ENCODE results near the gene SH2B2. TPM values are rescaled to one million over a fixed set of nuclear protein-coding genes. Genes with fewer than 3 reads are reported as not detected.
"Not testable (repeated sequence)": the region's sequence is repeated elsewhere in the genome, so short reads cannot be mapped to it uniquely, and the experiment has no call there.

SH2B2 gene
- total RNA-seq, 2 donors from 2014 or later: 7.7 to 22.3 TPM

DNA sequence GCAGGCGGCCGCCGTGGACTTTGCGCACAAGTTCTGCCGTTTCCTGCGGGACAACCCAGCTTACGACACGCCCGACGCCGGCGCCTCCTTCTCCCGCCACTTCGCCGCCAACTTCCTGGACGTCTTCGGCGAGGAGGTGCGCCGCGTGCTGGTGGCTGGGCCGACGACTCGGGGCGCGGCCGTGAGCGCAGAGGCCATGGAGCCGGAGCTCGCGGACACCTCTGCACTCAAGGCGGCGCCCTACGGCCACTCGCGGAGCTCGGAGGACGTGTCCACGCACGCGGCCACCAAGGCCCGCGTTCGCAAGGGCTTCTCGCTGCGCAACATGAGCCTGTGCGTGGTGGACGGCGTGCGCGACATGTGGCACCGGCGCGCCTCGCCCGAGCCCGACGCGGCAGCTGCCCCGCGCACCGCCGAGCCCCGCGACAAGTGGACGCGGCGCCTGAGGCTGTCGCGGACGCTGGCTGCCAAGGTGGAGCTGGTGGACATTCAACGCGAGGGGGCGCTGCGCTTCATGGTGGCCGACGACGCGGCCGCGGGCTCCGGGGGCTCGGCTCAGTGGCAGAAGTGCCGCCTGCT, 14.1 kb downstream of the SH2B2 start:
- DNase-seq (ENCODE audit: low spot score): no peak
- H3K27me3 ChIP-seq (replicated peaks; ENCODE audit: insufficient read depth): no peaks in the 10 kb centered on the region
- H3K4me1 ChIP-seq (replicated peaks): no peaks in the 10 kb centered on the region
- TF ChIP-seq POLR2AphosphoS5 (IDR thresholded peaks at IDR 0.05) (no peak), POLR2A (IDR thresholded peaks at IDR 0.05) (no peak)
- TF ChIP-seq, protein P1, sequence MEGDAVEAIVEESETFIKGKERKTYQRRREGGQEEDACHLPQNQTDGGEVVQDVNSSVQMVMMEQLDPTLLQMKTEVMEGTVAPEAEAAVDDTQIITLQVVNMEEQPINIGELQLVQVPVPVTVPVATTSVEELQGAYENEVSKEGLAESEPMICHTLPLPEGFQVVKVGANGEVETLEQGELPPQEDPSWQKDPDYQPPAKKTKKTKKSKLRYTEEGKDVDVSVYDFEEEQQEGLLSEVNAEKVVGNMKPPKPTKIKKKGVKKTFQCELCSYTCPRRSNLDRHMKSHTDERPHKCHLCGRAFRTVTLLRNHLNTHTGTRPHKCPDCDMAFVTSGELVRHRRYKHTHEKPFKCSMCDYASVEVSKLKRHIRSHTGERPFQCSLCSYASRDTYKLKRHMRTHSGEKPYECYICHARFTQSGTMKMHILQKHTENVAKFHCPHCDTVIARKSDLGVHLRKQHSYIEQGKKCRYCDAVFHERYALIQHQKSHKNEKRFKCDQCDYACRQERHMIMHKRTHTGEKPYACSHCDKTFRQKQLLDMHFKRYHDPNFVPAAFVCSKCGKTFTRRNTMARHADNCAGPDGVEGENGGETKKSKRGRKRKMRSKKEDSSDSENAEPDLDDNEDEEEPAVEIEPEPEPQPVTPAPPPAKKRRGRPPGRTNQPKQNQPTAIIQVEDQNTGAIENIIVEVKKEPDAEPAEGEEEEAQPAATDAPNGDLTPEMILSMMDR (IDR thresholded peaks at IDR 0.05): no peak
- intact Hi-C loops (cut with DNase I): no loop called here
- no peaks in the 10 kb centered on the region for H3K9me3 ChIP-seq
- H3K27ac ChIP-seq: no peak overlapping the region
- no peaks in the 10 kb centered on the region for H3K36me3 ChIP-seq
- WGBS: 53% methylated on average over 82 of the region's 84 CpGs
- H3K4me3 ChIP-seq: no peak overlapping the region

DNA sequence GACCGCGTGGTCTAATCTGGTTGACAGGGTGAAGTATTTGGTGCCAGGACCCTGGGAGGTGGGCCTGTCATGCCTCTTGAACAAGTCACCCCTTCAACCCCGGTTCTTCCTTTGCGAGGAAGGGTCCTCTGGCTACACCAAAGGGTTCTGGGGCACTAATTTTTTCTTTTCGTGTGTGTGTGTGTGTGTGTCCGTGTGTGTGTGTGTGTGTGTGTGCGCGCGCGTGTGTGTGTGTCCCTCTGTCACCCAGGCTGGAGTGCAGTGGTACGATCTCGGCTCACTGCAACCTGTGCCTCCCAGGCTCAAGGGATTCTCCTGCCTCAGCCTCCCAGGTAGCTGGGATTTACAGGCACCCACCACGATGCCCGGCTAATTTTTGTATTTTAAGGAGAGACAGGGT, 14.7 kb downstream of the SH2B2 start:
- H3K27ac ChIP-seq; intact Hi-C loops (cut with DNase I); DNase-seq (ENCODE audit: low spot score); H3K27me3 ChIP-seq (replicated peaks; ENCODE audit: insufficient read depth); H3K4me3 ChIP-seq; H3K9me3 ChIP-seq; H3K4me1 ChIP-seq (replicated peaks); H3K36me3 ChIP-seq: not testable (repeated sequence)
- 96% methylated on average over 13 of the region's 14 CpGs for WGBS

DNA sequence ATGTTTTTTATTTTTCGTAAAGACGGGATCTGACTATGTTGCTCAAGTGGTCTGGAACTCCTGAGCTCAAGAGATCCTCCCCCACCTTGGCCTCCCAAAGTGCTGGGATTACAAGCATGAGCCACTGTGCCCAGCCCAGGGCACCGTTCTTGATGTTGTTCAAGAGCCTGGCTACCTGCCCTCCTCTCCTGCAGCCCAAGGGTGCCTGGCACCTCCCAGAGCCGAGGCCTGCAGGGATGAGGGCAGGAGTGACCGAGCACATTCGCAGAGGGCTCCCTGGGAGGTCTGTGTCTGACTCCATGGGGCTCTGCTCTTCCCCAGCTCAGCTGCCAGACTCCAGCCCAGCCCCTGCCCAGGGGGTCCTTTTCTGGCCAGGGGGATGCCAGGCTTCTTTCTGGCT, 15.4 kb downstream of the SH2B2 start:
- 95% methylated on average over 6 of the region's 6 CpGs for WGBS
- no peak overlapping the region for H3K27ac ChIP-seq
- no peaks in the 10 kb centered on the region for H3K9me3 ChIP-seq
- intact Hi-C loops (cut with DNase I): no loop called here
- H3K27me3 ChIP-seq (replicated peaks; ENCODE audit: insufficient read depth): no peaks in the 10 kb centered on the region
- H3K4me1 ChIP-seq (replicated peaks): peaks cover under 1% of the 10 kb centered on the region
- no peak for DNase-seq (ENCODE audit: low spot score)
- no peaks in the 10 kb centered on the region for H3K36me3 ChIP-seq
- H3K4me3 ChIP-seq: no peak overlapping the region
- no peak for TF ChIP-seq POLR2A (IDR thresholded peaks at IDR 0.05)
- TF ChIP-seq, protein P1 (IDR thresholded peaks at IDR 0.05): no peak
- TF ChIP-seq POLR2AphosphoS5 (IDR thresholded peaks at IDR 0.05): no peak

DNA sequence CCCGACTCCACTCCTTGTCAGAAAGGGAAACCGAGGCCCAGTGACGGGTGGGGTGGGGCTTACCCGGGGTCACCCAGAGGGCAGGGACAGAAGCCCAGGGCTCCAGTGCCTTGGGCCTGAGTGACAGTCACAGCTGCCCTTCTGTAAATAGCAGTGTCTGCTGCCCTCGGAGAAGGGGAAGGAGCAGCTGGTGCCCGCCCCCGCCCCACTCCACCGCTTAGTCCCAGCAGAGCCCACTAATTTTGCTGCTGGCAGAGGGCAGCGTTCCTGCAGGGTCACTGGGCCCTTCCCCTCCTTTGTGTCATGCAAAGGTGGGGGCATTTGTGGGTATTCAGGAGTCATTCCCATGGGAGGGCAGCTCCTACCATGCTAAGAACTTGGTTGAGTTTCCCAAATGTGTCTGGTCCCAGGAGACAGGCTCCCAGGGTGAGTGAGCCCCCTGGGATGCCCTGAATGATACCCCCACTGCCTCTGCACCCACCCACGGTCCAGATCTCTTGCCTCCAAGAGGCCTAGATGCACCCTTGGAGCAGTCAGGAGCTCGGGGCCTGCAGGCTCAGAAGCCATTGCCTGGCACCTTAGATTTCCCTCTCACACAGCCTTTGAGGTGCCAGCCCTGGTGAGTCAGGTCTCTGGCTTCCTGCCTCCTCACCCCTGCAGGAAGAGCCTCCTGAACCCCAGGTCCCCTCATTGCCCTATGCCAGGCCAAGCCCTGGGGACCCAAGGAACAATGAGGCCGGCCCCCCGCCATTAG, 17.2 kb downstream of the SH2B2 start:
- Histone ChIP-seq H3K4me3 (no peak overlapping the region), H3K27me3 (replicated peaks; ENCODE audit: insufficient read depth) (no peaks in the 10 kb centered on the region), H3K36me3 (no peaks in the 10 kb centered on the region), H3K4me1 (replicated peaks) (peaks cover 6% of the 10 kb centered on the region), H3K9me3 (no peaks in the 10 kb centered on the region), H3K27ac (no peak overlapping the region)
- no peak for TF ChIP-seq POLR2A (IDR thresholded peaks at IDR 0.05)
- TF ChIP-seq, protein P1 (IDR thresholded peaks at IDR 0.05): no peak
- no peak for TF ChIP-seq POLR2AphosphoS5 (IDR thresholded peaks at IDR 0.05)
- WGBS: 86% methylated on average over 13 of the region's 13 CpGs
- DNase-seq (ENCODE audit: low spot score): no peak
- intact Hi-C loops (cut with DNase I): no loop called here

DNA sequence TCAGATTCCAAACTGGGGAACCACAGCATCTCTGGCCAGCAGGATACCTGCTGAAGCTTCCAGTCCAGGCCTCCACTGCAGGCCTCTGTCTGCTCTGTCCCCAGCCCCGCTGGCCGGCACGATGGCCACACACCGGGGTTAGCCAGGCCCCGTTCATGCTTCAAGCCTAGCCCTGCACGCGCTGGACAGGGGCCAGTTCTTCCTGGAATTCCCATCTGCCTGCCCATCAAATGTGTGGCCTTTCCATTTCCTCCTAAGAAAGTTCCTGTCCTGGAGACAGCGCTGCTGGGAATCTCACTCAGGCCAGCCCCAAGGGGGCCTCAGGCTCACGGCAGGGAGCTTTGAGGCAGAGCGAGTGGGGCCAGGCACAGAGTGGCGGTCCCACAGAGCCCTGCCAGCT, 18.0 kb downstream of the SH2B2 start:
- no peak for DNase-seq (ENCODE audit: low spot score)
- Histone ChIP-seq H3K27me3 (replicated peaks; ENCODE audit: insufficient read depth) (no peaks in the 10 kb centered on the region), H3K4me3 (no peak overlapping the region), H3K9me3 (no peaks in the 10 kb centered on the region), H3K4me1 (replicated peaks) (peaks cover 6% of the 10 kb centered on the region), H3K27ac (no peak overlapping the region), H3K36me3 (no peaks in the 10 kb centered on the region)
- TF ChIP-seq POLR2AphosphoS5 (IDR thresholded peaks at IDR 0.05) (no peak), POLR2A (IDR thresholded peaks at IDR 0.05) (no peak)
- TF ChIP-seq, protein P1 (IDR thresholded peaks at IDR 0.05): no peak
- 73% methylated on average over 11 of the region's 11 CpGs for WGBS
- intact Hi-C loops (cut with DNase I): no loop called here

All from prostate gland (tissue), 2 donors.